ENCODE results near the gene BEAN1. TPM values are rescaled to one million over a fixed set of nuclear protein-coding genes. Genes with fewer than 3 reads are reported as not detected.

BEAN1 gene
- total RNA-seq, 2 experiments from 2014 or later: not detected

- POLR2A ChIA-PET: no interaction called here
- H3K9me3 Mint-ChIP-seq: no peaks in the 10 kb centered on the region
Observed at GRCh38 chr16:66419527-66419926, 7.6 kb upstream of the BEAN1 start.

GRCh38 chr16:66420396-66420795 is 6.7 kb upstream of the BEAN1 start:
- ATAC-seq (ENCODE audit: low read depth) (no peak), DNase-seq (no peak)
- H3K9me3 Mint-ChIP-seq: no peaks in the 10 kb centered on the region
- H3K27ac Mint-ChIP-seq: no peak overlapping the region
- H3K36me3 Mint-ChIP-seq: no peaks in the 10 kb centered on the region
- H3K4me3 Mint-ChIP-seq: no peak overlapping the region
- H3K4me1 Mint-ChIP-seq: peaks cover 1% of the 10 kb centered on the region
- peaks cover 49% of the 10 kb centered on the region for H3K27me3 Mint-ChIP-seq
- POLR2A ChIA-PET: no interaction called here

More at GRCh38 chr16:66419527-66419926, 7.6 kb upstream of the BEAN1 start:
- no peaks in the 10 kb centered on the region for H3K36me3 Mint-ChIP-seq
- no peak overlapping the region for H3K27ac Mint-ChIP-seq
- DNase-seq: no peak
- no peak for ATAC-seq (ENCODE audit: low read depth)
- peaks cover 1% of the 10 kb centered on the region for H3K4me1 Mint-ChIP-seq
- no peak overlapping the region for H3K4me3 Mint-ChIP-seq
- peaks cover 43% of the 10 kb centered on the region for H3K27me3 Mint-ChIP-seq

DNA sequence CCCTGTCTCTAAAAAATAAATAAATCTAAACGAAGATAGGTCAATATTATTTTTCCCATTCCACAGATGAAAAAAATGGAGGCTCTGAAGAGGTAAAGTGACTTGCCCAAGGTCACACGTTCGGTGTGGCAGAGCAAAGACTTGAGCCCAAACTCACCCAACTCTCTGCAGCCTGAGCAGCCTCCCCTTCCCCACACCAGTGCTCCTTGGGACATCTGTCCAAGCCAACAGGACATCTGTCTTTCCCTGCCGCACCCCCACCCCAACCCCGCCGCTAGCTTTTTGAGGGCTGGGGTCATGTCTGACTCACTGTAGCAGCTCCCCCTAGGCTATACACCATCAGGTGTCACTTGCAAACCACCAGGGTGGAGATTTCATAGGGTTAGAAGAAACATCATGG is 5.2 kb upstream of the BEAN1 start:
- peaks cover 60% of the 10 kb centered on the region for H3K27me3 Mint-ChIP-seq
- POLR2A ChIA-PET: no interaction called here
- DNase-seq: no peak
- no peak for ATAC-seq (ENCODE audit: low read depth)
- no peaks in the 10 kb centered on the region for H3K9me3 Mint-ChIP-seq
- no peak overlapping the region for H3K27ac Mint-ChIP-seq
- H3K4me3 Mint-ChIP-seq: no peak overlapping the region
- H3K36me3 Mint-ChIP-seq: no peaks in the 10 kb centered on the region
- peaks cover 1% of the 10 kb centered on the region for H3K4me1 Mint-ChIP-seq

- Mint-ChIP-seq H3K27ac (no peak overlapping the region), H3K4me3 (no peak overlapping the region), H3K9me3 (no peaks in the 10 kb centered on the region), H3K36me3 (no peaks in the 10 kb centered on the region), H3K27me3 (peaks cover 60% of the 10 kb centered on the region), H3K4me1 (peaks cover 1% of the 10 kb centered on the region)
- DNase-seq: no peak
- no peak for ATAC-seq (ENCODE audit: low read depth)
- POLR2A ChIA-PET: no interaction called here
Observed at GRCh38 chr16:66422366-66422765, 4.7 kb upstream of the BEAN1 start.

- POLR2A ChIA-PET: interaction anchor here (0.5 kb wide), 1 partner anchor 451 kb away, joined by 5 read pairs; no protein-coding TSS in a partner anchor
- H3K36me3 Mint-ChIP-seq: no peaks in the 10 kb centered on the region
- no peak overlapping the region for H3K27ac Mint-ChIP-seq
- no peak for DNase-seq
- no peak overlapping the region for H3K4me3 Mint-ChIP-seq
- no peaks in the 10 kb centered on the region for H3K9me3 Mint-ChIP-seq
- no peak for ATAC-seq (ENCODE audit: low read depth)
- peaks cover 67% of the 10 kb centered on the region for H3K27me3 Mint-ChIP-seq
- H3K4me1 Mint-ChIP-seq: peaks cover under 1% of the 10 kb centered on the region
Observed at GRCh38 chr16:66423177-66423576, 3.9 kb upstream of the BEAN1 start.

GRCh38 chr16:66425651-66426050 is 1.4 kb upstream of the BEAN1 start:
- ATAC-seq (ENCODE audit: low read depth) (no peak), DNase-seq (no peak)
- H3K4me1 Mint-ChIP-seq: no peaks in the 10 kb centered on the region
- no peaks in the 10 kb centered on the region for H3K9me3 Mint-ChIP-seq
- no peak overlapping the region for H3K4me3 Mint-ChIP-seq
- POLR2A ChIA-PET: no interaction called here
- no peak overlapping the region for H3K27ac Mint-ChIP-seq
- H3K36me3 Mint-ChIP-seq: no peaks in the 10 kb centered on the region
- peaks cover 80% of the 10 kb centered on the region for H3K27me3 Mint-ChIP-seq

DNA sequence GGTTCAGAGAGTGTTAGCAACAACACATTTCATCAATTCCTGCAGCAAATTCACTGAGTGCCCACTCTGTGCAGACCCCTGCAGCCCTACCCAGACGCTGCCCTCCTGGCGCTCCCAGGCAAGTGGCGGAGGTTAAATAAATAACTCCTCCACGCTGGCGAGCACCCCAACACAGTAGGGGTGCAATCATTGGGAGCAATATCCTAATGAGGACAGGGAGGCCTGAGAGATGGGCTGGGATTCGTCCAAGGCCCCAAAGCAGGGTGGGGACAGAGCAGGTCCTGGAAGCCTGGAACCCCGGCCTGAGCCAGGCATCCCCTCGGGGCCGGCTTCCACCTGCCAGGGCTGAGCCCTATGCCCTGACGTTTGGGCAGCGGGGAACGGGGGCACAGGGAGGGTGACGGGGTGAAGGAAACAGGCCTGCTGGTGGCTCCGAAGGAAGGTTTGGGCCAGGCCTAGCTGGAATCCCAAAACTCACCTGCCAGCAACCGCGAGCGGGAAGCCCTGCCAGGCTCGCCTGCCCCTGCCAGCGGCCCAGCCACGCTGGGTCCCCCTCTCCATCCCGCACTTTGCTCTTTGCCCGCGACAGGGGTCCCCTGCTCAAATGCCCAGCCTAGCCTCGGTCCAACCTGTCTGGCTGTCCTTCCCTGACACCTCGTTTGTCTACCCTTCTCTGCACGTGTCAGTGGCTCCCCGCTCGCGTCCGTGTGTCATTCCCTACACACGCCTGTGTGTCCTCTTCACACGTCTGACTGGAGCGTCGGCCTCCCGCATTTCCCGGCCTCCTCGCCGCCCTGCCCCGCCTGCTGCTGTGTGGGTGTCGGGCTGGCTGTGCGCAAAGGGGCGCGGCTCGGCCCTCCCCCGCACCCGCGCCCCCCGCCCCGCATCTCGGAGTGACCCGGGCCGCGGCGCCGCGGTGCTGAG is 721 bp upstream of the BEAN1 start:
- H3K27ac Mint-ChIP-seq: no peak overlapping the region
- no peaks in the 10 kb centered on the region for H3K4me1 Mint-ChIP-seq
- no peaks in the 10 kb centered on the region for H3K36me3 Mint-ChIP-seq
- H3K27me3 Mint-ChIP-seq: peaks cover 80% of the 10 kb centered on the region
- DNase-seq: no peak
- H3K9me3 Mint-ChIP-seq: no peaks in the 10 kb centered on the region
- no peak overlapping the region for H3K4me3 Mint-ChIP-seq
- no peak for ATAC-seq (ENCODE audit: low read depth)
- POLR2A ChIA-PET: no interaction called here

DNA sequence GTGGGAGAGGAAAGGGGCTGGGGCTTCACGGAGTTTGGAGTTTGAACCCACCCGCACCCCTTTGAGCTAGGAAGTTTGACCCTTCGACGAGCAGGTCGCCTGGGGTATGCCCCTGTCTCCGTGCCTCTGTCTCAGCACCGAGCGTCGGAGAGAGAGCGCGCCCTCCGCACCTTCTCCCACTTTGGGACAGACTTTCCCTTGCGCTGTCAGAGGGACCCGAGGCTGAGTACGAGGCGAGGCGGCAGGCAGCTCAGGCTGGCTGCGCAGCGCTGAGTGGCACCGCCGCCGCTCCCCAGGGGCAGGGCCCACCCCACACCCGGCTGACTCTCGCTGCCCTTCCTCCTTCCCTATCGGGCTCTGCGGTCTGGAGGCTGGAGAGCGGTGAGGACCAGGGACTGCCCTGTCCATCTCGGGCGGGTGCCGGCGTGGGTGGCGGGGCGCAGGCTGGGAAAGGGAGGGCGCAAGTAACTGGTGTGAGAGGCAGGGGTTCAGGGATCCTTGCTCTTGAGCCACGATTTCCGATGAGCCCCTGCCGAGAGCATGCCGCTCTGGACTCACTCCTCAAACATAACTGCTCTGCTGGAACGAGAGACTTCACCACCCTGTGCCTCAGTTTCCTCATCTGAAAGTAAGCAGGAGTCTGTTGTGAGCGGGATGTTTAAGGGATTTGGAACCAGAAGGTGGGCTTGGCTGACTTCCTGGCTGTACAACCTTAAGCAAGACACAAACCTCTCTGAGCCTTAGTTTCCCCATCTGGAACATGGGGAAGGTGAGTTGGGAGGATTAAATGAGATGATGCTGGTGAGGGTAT is 981 bp downstream of the BEAN1 start:
- Mint-ChIP-seq H3K4me3 (no peak overlapping the region), H3K36me3 (no peaks in the 10 kb centered on the region), H3K4me1 (no peaks in the 10 kb centered on the region), H3K27me3 (peaks cover 80% of the 10 kb centered on the region), H3K9me3 (no peaks in the 10 kb centered on the region), H3K27ac (no peak overlapping the region)
- peak; percentile 36 for ATAC-seq (ENCODE audit: low read depth)
- DNase-seq: no peak
- POLR2A ChIA-PET: no interaction called here

GRCh38 chr16:66428682-66429251 is 1.7 kb downstream of the BEAN1 start:
- Mint-ChIP-seq H3K36me3 (no peaks in the 10 kb centered on the region), H3K27me3 (peaks cover 78% of the 10 kb centered on the region), H3K4me1 (no peaks in the 10 kb centered on the region), H3K4me3 (no peak overlapping the region), H3K27ac (no peak overlapping the region), H3K9me3 (no peaks in the 10 kb centered on the region)
- DNase-seq (no peak), ATAC-seq (ENCODE audit: low read depth) (no peak)
- POLR2A ChIA-PET: no interaction called here

DNA sequence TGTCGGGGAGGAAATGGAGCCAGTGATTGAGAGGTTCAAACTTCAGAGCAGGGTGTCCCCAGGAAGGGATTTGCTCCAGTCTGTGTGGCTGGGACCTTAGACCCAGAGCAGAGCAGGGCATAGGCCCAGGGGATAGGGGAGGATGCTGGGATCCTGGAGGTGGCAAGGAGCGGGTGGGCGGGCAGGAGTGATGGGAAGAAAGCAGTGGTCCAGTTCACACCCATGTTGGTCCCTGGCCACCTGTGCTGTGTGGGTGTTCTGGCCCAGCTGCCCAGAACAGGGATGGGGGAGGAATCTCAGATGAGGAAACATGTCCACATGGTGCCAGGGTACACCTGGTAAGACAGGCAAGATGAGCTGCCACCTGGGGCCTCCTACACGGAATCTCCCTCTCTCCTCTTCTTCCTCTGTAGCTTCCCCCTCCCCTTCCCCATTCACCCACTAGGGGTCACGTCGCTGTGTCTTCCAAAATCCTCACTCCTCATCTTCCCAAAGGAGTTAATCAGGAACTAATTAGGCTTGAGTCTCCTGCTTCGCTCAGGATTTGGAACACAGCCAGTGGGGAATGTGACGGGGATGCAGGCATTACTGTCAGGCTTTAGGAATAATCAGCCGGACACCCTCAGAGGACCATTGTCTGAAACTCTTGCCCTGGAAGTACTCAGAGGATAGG is 2.3 kb downstream of the BEAN1 start:
- no peaks in the 10 kb centered on the region for H3K36me3 Mint-ChIP-seq
- no peak for DNase-seq
- peaks cover 72% of the 10 kb centered on the region for H3K27me3 Mint-ChIP-seq
- POLR2A ChIA-PET: no interaction called here
- no peak overlapping the region for H3K4me3 Mint-ChIP-seq
- H3K9me3 Mint-ChIP-seq: no peaks in the 10 kb centered on the region
- H3K4me1 Mint-ChIP-seq: no peaks in the 10 kb centered on the region
- H3K27ac Mint-ChIP-seq: no peak overlapping the region
- no peak for ATAC-seq (ENCODE audit: low read depth)

- H3K4me1 Mint-ChIP-seq: no peaks in the 10 kb centered on the region
- POLR2A ChIA-PET: no interaction called here
- H3K36me3 Mint-ChIP-seq: no peaks in the 10 kb centered on the region
- no peaks in the 10 kb centered on the region for H3K9me3 Mint-ChIP-seq
- ATAC-seq (ENCODE audit: low read depth) (no peak), DNase-seq (no peak)
- no peak overlapping the region for H3K4me3 Mint-ChIP-seq
- H3K27me3 Mint-ChIP-seq: peaks cover 66% of the 10 kb centered on the region
- H3K27ac Mint-ChIP-seq: no peak overlapping the region
Observed at GRCh38 chr16:66430214-66430613, 3.1 kb downstream of the BEAN1 start.

GRCh38 chr16:66431760-66432159 is 4.7 kb downstream of the BEAN1 start:
- Mint-ChIP-seq H3K4me3 (no peak overlapping the region), H3K4me1 (no peaks in the 10 kb centered on the region), H3K27me3 (peaks cover 59% of the 10 kb centered on the region), H3K9me3 (no peaks in the 10 kb centered on the region), H3K27ac (no peak overlapping the region), H3K36me3 (no peaks in the 10 kb centered on the region)
- DNase-seq (no peak), ATAC-seq (ENCODE audit: low read depth) (no peak)
- POLR2A ChIA-PET: no interaction called here

GRCh38 chr16:66432429-66432828 is 5.3 kb downstream of the BEAN1 start:
- H3K4me3 Mint-ChIP-seq: no peak overlapping the region
- ATAC-seq (ENCODE audit: low read depth) (no peak), DNase-seq (no peak)
- H3K27me3 Mint-ChIP-seq: peaks cover 59% of the 10 kb centered on the region
- H3K27ac Mint-ChIP-seq: no peak overlapping the region
- POLR2A ChIA-PET: no interaction called here
- no peaks in the 10 kb centered on the region for H3K9me3 Mint-ChIP-seq
- H3K4me1 Mint-ChIP-seq: no peaks in the 10 kb centered on the region
- H3K36me3 Mint-ChIP-seq: no peaks in the 10 kb centered on the region

Measured in activated naive CD8-positive, alpha-beta T cell treated with anti-CD3 and anti-CD28 coated beads, Interleukin-2, amount 10 ng/mL, durations not matched to agents 7 days and 5 days (primary cell).